ENCODE measurements around the gene MAPKAP1. TPM values are rescaled to one million over a fixed set of nuclear protein-coding genes. Genes with fewer than 3 reads are reported as not detected.

The MAPKAP1 gene
- total RNA-seq, 1 donor from 2014 or later, result 56.6 TPM

DNA sequence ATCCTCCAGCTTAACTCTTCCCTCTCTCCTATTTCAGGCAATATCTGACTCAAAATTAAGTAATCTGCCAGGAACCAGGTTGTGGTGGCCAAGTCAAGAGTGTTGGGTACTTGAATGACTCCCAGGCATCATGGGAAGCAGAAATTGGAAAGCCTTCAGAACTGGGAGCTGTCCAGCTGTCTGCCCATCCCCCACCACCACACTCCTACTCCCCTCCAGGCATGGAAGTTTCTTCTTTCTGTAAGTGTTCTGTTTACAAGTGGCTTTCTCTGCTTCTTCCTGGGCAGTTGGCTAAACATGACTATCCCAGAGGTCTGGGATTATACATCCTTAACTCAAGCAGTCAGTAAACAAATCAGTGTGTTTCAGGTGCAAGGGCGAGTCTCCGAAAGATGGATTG is 25.6 kb upstream of the MAPKAP1 start:
- Histone ChIP-seq H2AFZ (replicated peaks) (no peak overlapping the region), H3F3A (ENCODE audit: low read depth) (no peaks in the 10 kb centered on the region), H3K27me3 (no peaks in the 10 kb centered on the region), H4K20me1 (ENCODE audit: low read depth) (no peaks in the 10 kb centered on the region), H3K79me2 (ENCODE audit: low read depth) (no peaks in the 10 kb centered on the region), H3K9me3 (ENCODE audit: low read depth) (no peaks in the 10 kb centered on the region), H3K4me3 (no peak overlapping the region), H3K27ac (no peak overlapping the region), H3K4me2 (no peak overlapping the region), H3K36me3 (no peaks in the 10 kb centered on the region), H3K9ac (no peak overlapping the region), H3K4me1 (peaks cover 7% of the 10 kb centered on the region)
- Mint-ChIP-seq H3K27ac (no peak overlapping the region), H3K4me3 (no peak overlapping the region), H3K9me3 (no peaks in the 10 kb centered on the region), H3K27me3 (ENCODE audit: insufficient read depth, low read depth) (peaks cover 11% of the 10 kb centered on the region), H3K4me1 (no peaks in the 10 kb centered on the region), H3K36me3 (no peaks in the 10 kb centered on the region)
- peak; percentile 57 for DNase-seq (ENCODE audit: low spot score)
- TF ChIP-seq EZH2phosphoT487 (IDR thresholded peaks at IDR 0.05) (no peak), CTCF (IDR thresholded peaks at IDR 0.05) (no peak), EZH2 (IDR thresholded peaks at IDR 0.05) (no peak)

DNA sequence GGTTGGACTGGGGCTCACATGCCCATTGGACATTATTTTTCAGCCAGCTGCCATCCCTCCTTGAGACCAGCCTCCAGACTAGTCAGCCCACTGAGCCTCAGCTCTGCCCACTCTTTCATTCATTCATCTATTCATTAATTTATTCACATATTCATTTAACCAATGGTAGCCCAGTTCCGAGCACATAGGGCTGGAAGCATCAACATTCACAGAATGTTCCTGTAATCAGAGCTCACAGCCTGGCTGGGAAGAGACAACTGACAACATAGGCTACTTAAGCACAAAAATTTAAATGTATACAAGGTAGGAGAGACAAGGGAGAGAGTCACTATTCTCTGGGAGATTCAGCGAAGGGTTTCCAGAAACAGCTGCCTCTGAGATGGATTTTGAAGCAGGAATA is 23.2 kb upstream of the MAPKAP1 start:
- Histone ChIP-seq H3K4me1 (peaks cover 7% of the 10 kb centered on the region), H4K20me1 (ENCODE audit: low read depth) (no peaks in the 10 kb centered on the region), H3K4me2 (no peak overlapping the region), H3K9ac (no peak overlapping the region), H3F3A (ENCODE audit: low read depth) (no peaks in the 10 kb centered on the region), H3K4me3 (no peak overlapping the region), H2AFZ (replicated peaks) (no peak overlapping the region), H3K27me3 (no peaks in the 10 kb centered on the region), H3K9me3 (ENCODE audit: low read depth) (no peaks in the 10 kb centered on the region), H3K36me3 (no peaks in the 10 kb centered on the region), H3K79me2 (ENCODE audit: low read depth) (no peaks in the 10 kb centered on the region), H3K27ac (no peak overlapping the region)
- H3K9me3 Mint-ChIP-seq, result no peaks in the 10 kb centered on the region
- no peak overlapping the region for H3K4me3 Mint-ChIP-seq
- no peak for DNase-seq (ENCODE audit: low spot score)
- H3K27me3 Mint-ChIP-seq (ENCODE audit: insufficient read depth, low read depth), result peaks cover 9% of the 10 kb centered on the region
- H3K27ac Mint-ChIP-seq, result no peak overlapping the region
- H3K36me3 Mint-ChIP-seq, result no peaks in the 10 kb centered on the region
- H3K4me1 Mint-ChIP-seq, result no peaks in the 10 kb centered on the region
- no peak for TF ChIP-seq EZH2 (IDR thresholded peaks at IDR 0.05)
- TF ChIP-seq EZH2phosphoT487 (IDR thresholded peaks at IDR 0.05), result no peak
- no peak for TF ChIP-seq CTCF (IDR thresholded peaks at IDR 0.05)

GRCh38 chr9:125726456-125727132 is 19.6 kb upstream of the MAPKAP1 start:
- Histone ChIP-seq H3F3A (ENCODE audit: low read depth) (no peaks in the 10 kb centered on the region), H4K20me1 (ENCODE audit: low read depth) (no peaks in the 10 kb centered on the region), H3K4me2 (no peak overlapping the region), H3K36me3 (no peaks in the 10 kb centered on the region), H3K79me2 (ENCODE audit: low read depth) (no peaks in the 10 kb centered on the region), H3K4me3 (no peak overlapping the region), H3K27ac (no peak overlapping the region), H3K9ac (no peak overlapping the region), H3K9me3 (ENCODE audit: low read depth) (no peaks in the 10 kb centered on the region), H3K4me1 (no peaks in the 10 kb centered on the region), H2AFZ (replicated peaks) (peak overlapping the region; percentile 59), H3K27me3 (no peaks in the 10 kb centered on the region)
- Mint-ChIP-seq H3K4me1 (no peaks in the 10 kb centered on the region), H3K4me3 (no peak overlapping the region), H3K36me3 (no peaks in the 10 kb centered on the region), H3K9me3 (no peaks in the 10 kb centered on the region), H3K27ac (no peak overlapping the region), H3K27me3 (ENCODE audit: insufficient read depth, low read depth) (peaks cover 6% of the 10 kb centered on the region)
- no peak for DNase-seq (ENCODE audit: low spot score)
- no peak for TF ChIP-seq CTCF (IDR thresholded peaks at IDR 0.05)
